Activated gamma-delta T cell treated with Interleukin-2 at 50 U/mL for 16 hours (primary cell): Measurements from ENCODE around the gene PIH1D1.

Experiments
- DNase-seq: peaks from one replicate; pipeline ENCODE4 v3.0.0-alpha.2; 2020

PIH1D1 gene

GRCh38 chr19:49451430-49452181 lies at the start of gene PIH1D1:
Gene PIH1D1 (minus strand): TSS chr19:49451814. CDS start chr19:49451574, 240 bp downstream.
- DNase-seq, result peak; percentile 95

DNA sequence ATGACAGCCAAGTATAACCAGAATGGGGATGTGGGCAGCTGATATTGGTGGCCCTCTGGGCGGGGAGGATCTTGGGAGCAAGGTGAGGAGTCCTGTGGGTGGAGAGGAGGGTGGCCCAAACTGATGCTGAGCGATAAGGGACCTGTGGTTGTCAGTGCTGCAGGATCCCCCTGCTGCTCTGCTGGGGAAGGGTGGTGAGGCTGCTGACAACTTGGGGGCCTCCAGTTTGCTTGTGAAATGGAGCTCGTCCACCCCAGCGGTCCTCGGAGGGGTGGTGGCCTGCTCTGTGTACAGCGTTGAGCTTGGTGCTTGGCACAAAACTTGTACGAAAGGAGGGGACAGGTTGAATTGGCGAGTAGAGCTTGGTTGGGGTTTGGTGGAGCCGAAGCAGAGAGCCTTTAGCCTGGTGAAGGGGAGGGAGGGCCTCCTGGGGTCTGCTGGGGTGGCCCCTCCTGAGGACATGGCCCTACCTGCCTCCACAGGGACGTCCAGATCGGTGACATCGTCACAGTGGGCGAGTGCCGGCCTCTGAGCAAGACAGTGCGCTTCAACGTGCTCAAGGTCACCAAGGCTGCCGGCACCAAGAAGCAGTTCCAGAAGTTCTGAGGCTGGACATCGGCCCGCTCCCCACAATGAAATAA lies 47.5 kb upstream of the PIH1D1 start:
- no peak for DNase-seq

DNA sequence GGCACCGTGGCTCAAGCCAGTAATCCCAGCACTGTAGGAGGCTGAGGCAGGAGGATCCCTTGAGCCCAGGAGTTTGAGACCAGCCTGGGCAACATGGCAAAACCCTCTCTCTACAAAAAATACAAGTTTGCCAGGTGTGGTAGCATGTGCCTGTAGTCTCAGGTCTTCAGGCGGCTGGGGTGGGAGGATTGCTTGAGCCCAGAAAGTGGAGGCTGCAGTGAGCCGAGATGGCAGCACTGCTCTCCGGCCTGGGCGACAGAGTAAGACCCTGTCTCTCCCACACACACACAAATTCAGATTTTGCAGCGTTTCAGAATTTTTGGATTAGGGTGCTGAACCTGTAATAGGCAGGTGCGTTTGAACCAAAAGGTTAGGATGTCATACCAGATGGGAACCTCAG lies 46.9 kb upstream of the PIH1D1 start:
- DNase-seq, result no peak

GRCh38 chr19:49497789-49498103 lies 46.1 kb upstream of the PIH1D1 start:
- no peak for DNase-seq

GRCh38 chr19:49497047-49497788 lies 45.6 kb upstream of the PIH1D1 start:
- peak; percentile 65 for DNase-seq

DNA sequence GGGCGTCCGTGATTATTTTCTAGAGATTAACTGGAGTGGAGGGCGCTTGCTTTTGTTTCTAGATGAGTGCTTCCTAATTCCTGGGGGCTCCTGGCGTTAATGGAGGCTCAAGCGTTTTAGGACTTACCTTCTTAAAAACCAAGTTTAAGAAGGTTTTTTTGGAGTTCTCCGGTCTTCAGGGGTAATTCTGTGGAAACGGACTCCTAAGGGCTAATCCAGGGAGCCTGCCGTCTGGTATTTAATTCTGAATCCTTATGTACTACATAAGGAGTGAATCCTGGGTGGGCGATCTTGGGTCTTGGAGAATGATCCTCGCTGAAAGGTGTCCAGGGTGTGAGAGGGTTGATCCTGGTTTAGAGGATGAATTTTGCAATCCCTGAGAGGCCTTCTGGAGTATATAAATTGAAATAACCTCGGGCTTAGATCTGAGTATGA lies 45.0 kb upstream of the PIH1D1 start:
- no peak for DNase-seq

- no peak for DNase-seq
Observed at GRCh38 chr19:49492573-49493405, 41.2 kb upstream of the PIH1D1 start.

- DNase-seq, result no peak
Observed at GRCh38 chr19:49491804-49492572, 40.4 kb upstream of the PIH1D1 start.

DNA sequence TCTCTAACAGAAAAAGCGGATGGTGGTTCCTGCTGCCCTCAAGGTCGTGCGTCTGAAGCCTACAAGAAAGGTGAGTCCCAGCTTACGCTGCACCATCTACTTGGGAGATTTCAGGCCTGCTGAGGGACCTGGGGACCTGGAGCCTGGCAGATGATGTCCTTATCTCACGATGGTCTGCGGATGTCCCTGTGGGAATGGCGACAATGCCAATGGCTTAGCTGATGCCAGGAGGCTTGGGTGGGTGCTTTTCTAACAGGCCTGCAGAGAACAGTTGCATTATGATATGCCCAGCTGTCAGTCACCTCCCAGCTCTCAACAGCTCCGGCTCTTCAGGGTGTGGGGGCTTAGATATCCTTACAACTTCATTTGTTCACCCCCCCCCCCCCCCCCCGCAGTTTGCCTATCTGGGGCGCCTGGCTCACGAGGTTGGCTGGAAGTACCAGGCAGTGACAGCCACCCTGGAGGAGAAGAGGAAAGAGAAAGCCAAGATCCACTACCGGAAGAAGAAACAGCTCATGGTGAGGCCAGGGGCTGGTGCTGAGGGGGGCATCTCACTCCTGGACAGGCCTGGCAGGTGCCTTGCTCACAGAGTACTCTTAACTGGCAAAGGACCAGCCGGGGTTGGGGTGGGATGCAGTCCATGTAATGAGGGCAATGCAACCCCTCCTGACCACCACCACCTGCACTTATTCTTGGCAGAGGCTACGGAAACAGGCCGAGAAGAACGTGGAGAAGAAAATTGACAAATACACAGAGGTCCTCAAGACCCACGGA lies 39.6 kb upstream of the PIH1D1 start:
- DNase-seq, result no peak

GRCh38 chr19:49490287-49491029 lies 38.8 kb upstream of the PIH1D1 start:
- DNase-seq, result no peak

- no peak for DNase-seq
Observed at GRCh38 chr19:49489601-49490167, 38.1 kb upstream of the PIH1D1 start.

DNA sequence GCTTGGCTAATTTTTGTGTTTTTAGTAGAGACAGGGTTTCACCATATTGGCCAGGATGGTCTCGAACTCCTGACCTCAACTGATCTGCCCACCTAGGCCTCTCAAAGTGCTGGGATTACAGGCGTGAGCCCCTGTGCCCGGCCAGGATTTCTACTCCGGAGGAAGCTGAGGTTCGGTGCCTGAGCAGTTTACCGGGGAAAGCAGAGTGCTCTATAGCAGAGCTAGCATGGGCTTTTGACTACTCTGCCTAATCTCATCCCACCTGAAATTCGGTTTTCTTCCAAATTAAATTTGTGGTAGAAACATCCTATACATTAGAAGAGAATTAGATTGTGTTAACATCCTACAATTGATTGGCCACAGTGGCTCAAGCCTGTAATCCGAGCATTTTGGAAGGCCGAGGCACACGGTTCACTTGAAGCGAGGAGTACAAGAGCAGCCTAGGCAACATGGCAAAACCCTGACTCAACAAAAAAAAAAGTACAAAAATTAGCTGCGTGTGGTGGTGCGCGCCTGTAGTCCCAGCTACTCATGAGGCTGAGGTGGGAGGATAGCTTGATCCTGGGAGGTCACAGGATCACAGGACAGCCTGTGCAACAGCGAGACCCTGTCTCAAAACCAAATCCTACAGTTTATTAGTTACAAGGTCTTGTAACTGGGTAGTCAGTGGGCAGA lies 37.4 kb upstream of the PIH1D1 start:
- DNase-seq, result no peak

GRCh38 chr19:49488046-49488862 lies 36.6 kb upstream of the PIH1D1 start:
- DNase-seq, result no peak

DNA sequence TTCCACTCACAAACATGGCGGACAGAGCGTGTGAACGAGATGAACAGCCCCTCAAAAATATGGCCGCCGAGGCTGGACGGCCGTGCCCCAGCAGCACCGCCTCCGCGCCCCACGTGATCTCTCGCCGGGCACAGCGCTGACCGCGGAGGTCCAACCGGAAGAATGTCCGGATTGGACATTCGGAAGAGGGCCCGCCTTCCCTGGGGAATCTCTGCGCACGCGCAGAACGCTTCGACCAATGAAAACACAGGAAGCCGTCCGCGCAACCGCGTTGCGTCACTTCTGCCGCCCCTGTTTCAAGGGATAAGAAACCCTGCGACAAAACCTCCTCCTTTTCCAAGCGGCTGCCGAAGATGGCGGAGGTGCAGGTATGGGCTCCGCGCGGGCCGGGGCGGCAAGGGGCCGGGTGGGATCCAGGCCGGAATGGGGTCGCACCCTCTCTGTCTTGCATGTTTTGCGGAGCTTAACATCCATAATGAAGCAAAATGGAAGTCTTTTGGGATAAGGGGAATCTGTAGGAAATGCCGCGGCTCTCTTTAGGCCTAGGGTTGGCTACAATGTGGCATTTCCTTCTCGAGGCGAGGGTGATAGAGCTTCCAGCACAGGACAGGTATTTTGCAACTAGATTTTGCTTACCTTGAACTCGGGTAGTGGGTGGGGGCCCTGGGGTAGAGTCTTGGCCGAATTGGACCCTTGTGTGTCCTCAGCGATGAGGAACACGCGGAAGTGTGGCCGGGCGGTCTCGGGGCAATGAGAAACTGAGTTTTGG lies 35.8 kb upstream of the PIH1D1 start, which contains the start of gene RPL13A:
RPL13A (plus strand) TSS at position 332 of the 769 bp plus-strand sequence; CDS start at position 354, 22 bp downstream.
- DNase-seq, result peak; percentile 99

DNA sequence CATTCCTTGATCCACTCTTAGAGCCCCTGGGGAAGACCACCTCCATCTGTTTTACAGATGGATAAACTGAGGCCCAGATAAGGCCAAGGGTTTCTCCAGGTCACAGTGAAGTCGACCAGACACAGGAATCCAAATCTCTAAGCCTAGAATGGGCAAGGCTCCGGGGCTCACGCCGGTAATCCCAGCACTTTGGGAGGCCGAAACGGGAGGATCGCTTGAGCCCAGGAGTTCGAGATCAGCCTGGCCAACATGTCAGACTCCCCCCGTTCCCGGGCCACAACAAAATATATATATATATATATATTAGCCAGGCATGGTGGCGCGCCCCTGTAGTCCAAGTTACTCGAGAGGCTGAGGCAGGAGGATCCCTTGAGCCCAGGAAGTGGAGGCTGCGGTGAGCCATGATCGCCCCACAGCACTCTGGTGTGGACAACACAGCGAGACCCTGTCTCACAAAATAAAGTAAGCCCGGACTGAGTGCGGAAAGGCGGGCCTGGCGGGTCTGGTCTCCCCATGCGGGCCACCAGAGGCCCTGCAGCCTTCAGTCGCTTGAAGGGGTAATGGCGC lies 35.2 kb upstream of the PIH1D1 start:
- DNase-seq, result no peak

GRCh38 chr19:49486232-49486631 lies 34.6 kb upstream of the PIH1D1 start:
- DNase-seq, result no peak

- no peak for DNase-seq
Observed at GRCh38 chr19:49481020-49481683, 29.5 kb upstream of the PIH1D1 start.
